Measurements from ENCODE around the gene TTLL11. TPM values are rescaled to one million over a fixed set of nuclear protein-coding genes. Genes with fewer than 3 reads are reported as not detected.
"Not testable (repeated sequence)": the region's sequence is repeated elsewhere in the genome, so short reads cannot be mapped to it uniquely, and the experiment has no call there.

TTLL11 gene
- total and polyA plus RNA-seq, 8 donors = 5.4 to 11.6 (median 9.5) TPM

DNA sequence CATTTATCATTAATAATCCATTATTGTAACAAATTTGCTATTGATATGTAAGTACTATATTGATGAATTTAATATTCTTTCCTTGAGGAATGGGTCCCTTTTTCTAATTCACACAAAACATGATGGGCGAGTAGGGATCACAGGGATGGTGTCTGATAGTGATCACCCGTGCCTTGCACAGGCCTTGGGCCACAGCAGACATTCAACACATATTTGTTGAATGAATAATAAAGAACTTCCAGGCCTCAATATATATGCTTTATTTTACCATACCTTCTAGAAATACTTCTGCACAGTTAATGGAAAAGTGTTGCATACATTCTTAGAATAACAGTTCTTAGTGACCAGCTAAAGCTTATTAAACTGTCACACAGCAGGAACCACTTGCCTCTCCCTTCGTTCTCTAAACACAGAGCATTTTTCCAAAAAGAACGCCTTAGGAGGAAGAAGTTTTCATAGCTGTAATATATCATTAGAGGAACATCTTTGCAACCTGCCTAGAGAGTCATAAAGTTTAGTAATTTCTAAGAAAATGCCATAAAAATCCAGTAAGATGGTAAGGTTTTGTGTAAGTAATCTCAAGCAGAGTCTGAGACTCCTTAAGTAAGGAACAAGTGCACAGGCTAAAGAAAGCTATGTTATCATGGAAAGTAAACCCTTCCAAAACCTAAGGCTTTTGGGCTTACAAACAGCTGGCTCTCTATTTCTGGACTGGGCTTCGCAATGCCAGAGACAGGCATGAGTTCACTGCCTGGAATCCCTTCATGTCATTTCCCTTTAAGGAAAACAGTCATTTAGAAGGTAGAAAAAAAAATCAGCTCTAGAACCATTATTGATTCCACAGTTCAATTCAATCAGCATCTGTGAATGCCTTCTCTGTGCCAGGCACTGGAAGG is 17.7 kb downstream of the TTLL11 start:
- no peak overlapping the region for H3K4me3 ChIP-seq
- DNase-seq (no peak), ATAC-seq (no peak)
- peaks cover 0 to 15% of the 10 kb centered on the region in 2 donors for H3K9me3 ChIP-seq
- intact Hi-C loops (cut with DNase I) = no loop called here
- H3K4me1 ChIP-seq = no peaks in the 10 kb centered on the region
- no peaks in the 10 kb centered on the region for H3K36me3 ChIP-seq
- H3K27ac ChIP-seq = no peak overlapping the region
- TF ChIP-seq, protein P1, sequence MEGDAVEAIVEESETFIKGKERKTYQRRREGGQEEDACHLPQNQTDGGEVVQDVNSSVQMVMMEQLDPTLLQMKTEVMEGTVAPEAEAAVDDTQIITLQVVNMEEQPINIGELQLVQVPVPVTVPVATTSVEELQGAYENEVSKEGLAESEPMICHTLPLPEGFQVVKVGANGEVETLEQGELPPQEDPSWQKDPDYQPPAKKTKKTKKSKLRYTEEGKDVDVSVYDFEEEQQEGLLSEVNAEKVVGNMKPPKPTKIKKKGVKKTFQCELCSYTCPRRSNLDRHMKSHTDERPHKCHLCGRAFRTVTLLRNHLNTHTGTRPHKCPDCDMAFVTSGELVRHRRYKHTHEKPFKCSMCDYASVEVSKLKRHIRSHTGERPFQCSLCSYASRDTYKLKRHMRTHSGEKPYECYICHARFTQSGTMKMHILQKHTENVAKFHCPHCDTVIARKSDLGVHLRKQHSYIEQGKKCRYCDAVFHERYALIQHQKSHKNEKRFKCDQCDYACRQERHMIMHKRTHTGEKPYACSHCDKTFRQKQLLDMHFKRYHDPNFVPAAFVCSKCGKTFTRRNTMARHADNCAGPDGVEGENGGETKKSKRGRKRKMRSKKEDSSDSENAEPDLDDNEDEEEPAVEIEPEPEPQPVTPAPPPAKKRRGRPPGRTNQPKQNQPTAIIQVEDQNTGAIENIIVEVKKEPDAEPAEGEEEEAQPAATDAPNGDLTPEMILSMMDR (IDR thresholded peaks at IDR 0.05) = no peak
- H3K27me3 ChIP-seq = no peaks in the 10 kb centered on the region

DNA sequence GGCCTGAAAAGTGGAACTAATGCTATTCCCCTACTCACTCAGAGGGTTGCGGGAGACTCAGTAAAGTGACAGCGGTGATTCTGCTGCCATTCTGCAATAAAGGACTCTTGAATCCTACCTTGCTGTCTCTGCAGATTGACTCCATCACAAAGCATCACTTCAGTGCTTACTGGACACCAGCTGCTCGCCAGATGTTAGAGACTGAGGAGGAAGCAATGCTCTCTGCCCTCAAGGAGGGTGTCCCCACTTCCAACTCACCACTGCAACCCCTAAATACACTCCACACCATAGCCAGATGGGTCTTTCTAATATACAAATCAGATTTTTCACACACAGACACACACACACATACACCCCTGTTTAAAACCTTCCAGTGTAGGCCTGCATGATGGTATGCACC is 21.4 kb downstream of the TTLL11 start:
- ATAC-seq = no peak
- TF ChIP-seq, protein P1 (IDR thresholded peaks at IDR 0.05) = no peak

DNA sequence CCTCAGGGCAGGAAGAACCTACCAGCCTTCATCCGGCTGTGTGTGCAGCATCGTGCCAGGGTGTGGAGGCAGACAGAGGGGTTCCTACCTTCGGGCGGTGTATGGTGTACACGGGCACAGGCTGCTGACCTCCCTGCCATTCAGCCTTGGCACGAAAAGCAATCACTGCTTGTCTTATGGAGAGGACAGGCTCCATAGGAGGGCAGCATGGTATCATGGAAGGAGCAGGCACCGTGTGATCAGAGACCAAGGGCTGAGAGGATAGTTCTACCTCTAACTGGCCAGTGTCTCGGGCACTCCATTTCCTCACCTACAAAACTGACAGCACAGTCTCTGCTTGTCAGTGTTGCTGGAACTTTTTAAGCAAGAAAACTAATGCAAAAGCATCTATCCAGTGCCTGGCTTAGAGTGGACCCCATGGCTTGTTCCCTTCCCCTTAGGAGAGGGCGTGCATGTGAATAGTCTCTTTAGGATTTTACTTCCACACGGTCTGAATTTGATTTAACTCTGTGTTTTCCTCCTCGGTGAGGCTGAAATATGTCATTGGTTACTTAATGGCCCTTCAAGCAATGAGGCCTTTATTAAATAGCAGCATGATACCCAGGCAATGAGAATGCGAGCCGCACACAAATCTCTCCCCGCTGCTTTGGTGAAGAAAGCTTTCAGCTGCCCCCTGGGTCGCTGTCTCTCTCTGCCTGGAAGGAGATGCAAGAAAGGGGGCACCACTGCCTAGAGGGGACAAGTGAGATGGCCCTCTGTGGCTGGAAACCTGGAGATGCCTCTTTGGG is 22.2 kb downstream of the TTLL11 start:
- H3K27me3 ChIP-seq = no peaks in the 10 kb centered on the region
- H3K27ac ChIP-seq = no peak overlapping the region
- ATAC-seq (no peak), DNase-seq (no peak)
- H3K36me3 ChIP-seq = no peaks in the 10 kb centered on the region
- peaks cover 0 to 3% of the 10 kb centered on the region in 2 donors for H3K4me1 ChIP-seq
- TF ChIP-seq, protein P1 (IDR thresholded peaks at IDR 0.05) = no peak
- no peak overlapping the region for H3K4me3 ChIP-seq
- intact Hi-C loops (cut with DNase I) = no loop called here
- H3K9me3 ChIP-seq = no peaks in the 10 kb centered on the region

More for the DNA sequence above, 21.4 kb downstream of the TTLL11 start:
- Histone ChIP-seq H3K4me1 (no peaks in the 10 kb centered on the region), H3K27ac (no peak overlapping the region), H3K27me3 (no peaks in the 10 kb centered on the region), H3K9me3 (no peaks in the 10 kb centered on the region), H3K36me3 (no peaks in the 10 kb centered on the region), H3K4me3 (no peak overlapping the region)
- no peak for DNase-seq
- intact Hi-C loops (cut with DNase I) = no loop called here

DNA sequence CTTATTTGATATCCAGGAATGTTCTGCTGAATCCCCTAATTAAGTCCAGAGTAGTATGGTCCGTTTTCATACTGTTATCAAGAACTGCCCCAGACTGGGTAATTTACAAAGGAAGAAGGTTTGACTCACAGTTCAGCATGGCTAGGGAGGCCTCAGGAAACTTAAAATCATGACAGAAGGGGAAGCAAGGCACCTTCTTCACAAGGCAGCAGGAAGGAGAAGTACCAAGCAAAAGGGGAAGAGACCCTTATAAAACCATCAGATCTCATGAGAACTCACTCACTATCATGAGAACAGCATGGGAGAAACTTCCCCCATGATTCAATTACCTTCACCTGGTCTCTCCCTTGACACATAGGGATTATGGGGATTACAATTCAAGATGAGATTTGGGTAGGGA is 26.4 kb downstream of the TTLL11 start:
- intact Hi-C loops (cut with DNase I); H3K4me3 ChIP-seq; DNase-seq; H3K27ac ChIP-seq; ATAC-seq; H3K4me1 ChIP-seq; H3K9me3 ChIP-seq; H3K36me3 ChIP-seq; H3K27me3 ChIP-seq: not testable (repeated sequence)

DNA sequence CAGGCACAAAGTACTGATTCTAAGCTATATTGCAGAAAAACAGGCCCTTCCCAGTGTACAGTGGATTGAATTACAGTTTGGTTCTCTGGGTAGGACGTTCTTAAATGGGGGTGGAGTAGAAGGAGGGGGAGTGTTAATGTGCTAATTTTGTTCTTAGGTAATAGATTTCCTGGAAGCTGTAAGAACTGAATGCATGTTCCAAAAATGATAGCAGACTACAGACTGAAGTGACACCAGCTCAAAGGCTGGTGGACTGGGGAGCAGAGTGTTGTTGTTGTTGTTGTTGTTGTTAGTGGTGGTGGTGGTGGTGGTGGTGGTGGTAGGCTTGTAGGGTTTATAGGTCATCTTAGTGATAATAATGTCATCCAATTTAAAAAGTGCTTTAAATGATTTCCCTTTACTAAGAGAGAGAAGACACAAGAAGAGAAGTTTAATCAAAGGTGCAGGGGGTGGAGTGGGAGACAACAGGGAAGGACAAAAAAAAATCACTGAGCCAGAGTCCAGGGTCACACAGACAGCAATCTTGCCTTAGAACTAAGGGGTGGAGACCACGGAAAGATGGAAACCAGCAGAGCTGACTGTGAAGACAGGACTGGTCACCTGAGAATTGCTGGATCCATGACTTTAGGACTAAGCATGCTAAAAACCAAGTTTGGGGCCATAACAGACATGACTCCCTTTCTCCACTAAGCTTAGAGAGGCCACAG is 27.0 kb downstream of the TTLL11 start:
- TF ChIP-seq, protein P1 (IDR thresholded peaks at IDR 0.05) = no peak
- Histone ChIP-seq H3K9me3 (no peaks in the 10 kb centered on the region), H3K36me3 (no peaks in the 10 kb centered on the region), H3K4me1 (peaks cover 0 to 7% of the 10 kb centered on the region in 2 donors), H3K27me3 (no peaks in the 10 kb centered on the region), H3K4me3 (no peak overlapping the region), H3K27ac (no peak overlapping the region)
- DNase-seq (no peak), ATAC-seq (peak; percentile 53)
- intact Hi-C loops (cut with DNase I) = no loop called here
